Lower leg skin (tissue), 4 donors: ENCODE results near the gene NNT. TPM values are rescaled to one million over a fixed set of nuclear protein-coding genes. Genes with fewer than 3 reads are reported as not detected.
"Not testable (repeated sequence)": the region's sequence is repeated elsewhere in the genome, so short reads cannot be mapped to it uniquely, and the experiment has no call there.

ENCODE experiments used
- DNase-seq, 2 donors: peaks; one replicate each; pipeline ENCODE4 v3.0.0-alpha.2; 2019; ENCODE audit warnings: low spot score in 2 of 2
- H3K4me3 ChIP-seq: fragments of 200-600 bp; sonication (generic); 2 replicates; pipeline ENCODE4 v1.5.1; 2017; ENCODE audit warnings: mild to moderate bottlenecking, low read depth; ENCODE audit not compliant: poor library complexity, severe bottlenecking
- POLR2A ChIP-seq, 2 donors: fragments of 450-650 bp; IDR thresholded peaks; one replicate each; pipeline ENCODE4 v1.6.1; 2016 to 2017; ENCODE audit warnings: antibody characterized with exemption in 2 of 2, mild to moderate bottlenecking in 1 of 2, moderate library complexity in 1 of 2
- WGBS, 2 donors: methylation state at CpG; one replicate each; pipeline ENCODE4 v1.1.5; 2018; 5-methylcytosine and 5-hydroxymethylcytosine counted together
- intact Hi-C: fragments of 100-400 bp; cut with DNase I; formaldehyde crosslinking; loops from one replicate; pipeline ENCODE4 v1.15.0; 2023; ENCODE audit warnings: low total_unique reads
- total RNA-seq, 4 donors: library from RNA; depleted of rRNA; stranded (reverse); fragments of >200 nt; gene quantifications; one replicate each; pipeline ENCODE4 v1.1.0, GENCODE V29; 2016
- TF ChIP-seq, protein P1 (sequence below), 3 donors: fragments of 450-650 bp; IDR thresholded peaks; one replicate each; pipeline ENCODE4 v1.5.1; 2016; ENCODE audit warnings: antibody characterized with exemption in 3 of 3, mild to moderate bottlenecking in 3 of 3, moderate library complexity in 2 of 3

The NNT gene
- total RNA-seq, 4 donors from 2014 or later, result 24.2 to 34.2 (median 27.7) TPM

DNA sequence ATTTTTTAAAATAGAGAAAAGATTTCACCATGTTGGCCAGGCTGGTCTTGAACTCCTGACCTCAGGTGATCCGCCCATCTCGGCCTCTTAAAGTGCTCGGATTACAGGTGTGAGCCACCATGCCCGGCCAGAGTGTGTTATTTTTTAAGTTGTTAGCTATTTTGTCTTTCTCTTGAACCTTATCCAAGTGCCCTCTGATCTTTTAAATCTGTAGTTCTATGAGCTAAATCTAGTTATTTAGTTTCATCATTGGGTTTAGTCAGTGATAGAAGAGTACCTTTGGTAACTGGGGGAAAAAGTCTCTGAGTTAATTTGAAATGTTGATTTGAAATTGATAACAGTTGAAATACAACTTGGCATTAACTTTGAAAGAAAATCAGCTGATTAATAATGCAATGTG lies 88.3 kb downstream of the NNT start:
- intact Hi-C loops, result no loop called here
- no peak for DNase-seq
- H3K4me3 ChIP-seq, result no peak overlapping the region
- TF ChIP-seq, protein P1, sequence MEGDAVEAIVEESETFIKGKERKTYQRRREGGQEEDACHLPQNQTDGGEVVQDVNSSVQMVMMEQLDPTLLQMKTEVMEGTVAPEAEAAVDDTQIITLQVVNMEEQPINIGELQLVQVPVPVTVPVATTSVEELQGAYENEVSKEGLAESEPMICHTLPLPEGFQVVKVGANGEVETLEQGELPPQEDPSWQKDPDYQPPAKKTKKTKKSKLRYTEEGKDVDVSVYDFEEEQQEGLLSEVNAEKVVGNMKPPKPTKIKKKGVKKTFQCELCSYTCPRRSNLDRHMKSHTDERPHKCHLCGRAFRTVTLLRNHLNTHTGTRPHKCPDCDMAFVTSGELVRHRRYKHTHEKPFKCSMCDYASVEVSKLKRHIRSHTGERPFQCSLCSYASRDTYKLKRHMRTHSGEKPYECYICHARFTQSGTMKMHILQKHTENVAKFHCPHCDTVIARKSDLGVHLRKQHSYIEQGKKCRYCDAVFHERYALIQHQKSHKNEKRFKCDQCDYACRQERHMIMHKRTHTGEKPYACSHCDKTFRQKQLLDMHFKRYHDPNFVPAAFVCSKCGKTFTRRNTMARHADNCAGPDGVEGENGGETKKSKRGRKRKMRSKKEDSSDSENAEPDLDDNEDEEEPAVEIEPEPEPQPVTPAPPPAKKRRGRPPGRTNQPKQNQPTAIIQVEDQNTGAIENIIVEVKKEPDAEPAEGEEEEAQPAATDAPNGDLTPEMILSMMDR (IDR thresholded peaks at IDR 0.05), result no peak
- TF ChIP-seq POLR2A (IDR thresholded peaks at IDR 0.05), result no peak
- WGBS, 2 donors, result 93 to 94% methylated on average over 4 of the region's 4 CpGs

DNA sequence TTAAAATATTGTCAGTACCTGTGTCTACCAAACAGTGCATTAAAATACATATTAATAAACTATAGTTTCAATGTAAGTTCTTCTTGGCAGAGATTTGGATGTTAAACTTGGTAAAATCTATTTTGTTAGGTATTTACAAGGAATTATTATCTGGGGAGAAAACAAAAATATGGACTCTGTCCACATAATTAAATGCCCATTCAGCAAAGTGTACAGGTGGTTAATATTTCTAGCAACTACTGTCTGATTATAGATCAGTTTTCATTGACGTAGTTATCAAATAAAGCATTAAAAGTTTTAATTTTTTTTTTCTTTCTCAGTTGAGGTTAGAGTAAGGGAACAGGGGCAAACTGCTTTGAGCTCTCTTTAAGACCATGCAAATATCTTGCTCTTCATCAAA lies 88.9 kb downstream of the NNT start:
- DNase-seq, result no peak
- no peak overlapping the region for H3K4me3 ChIP-seq
- WGBS, 2 donors, result 95 to 98% methylated on average over 1 of the region's 1 CpG
- intact Hi-C loops, result no loop called here
- TF ChIP-seq, protein P1 (IDR thresholded peaks at IDR 0.05), result no peak
- TF ChIP-seq POLR2A (IDR thresholded peaks at IDR 0.05), result no peak

- intact Hi-C loops, result no loop called here
- TF ChIP-seq POLR2A (IDR thresholded peaks at IDR 0.05), result no peak
- TF ChIP-seq, protein P1 (IDR thresholded peaks at IDR 0.05), result no peak
- H3K4me3 ChIP-seq, result no peak overlapping the region
- DNase-seq, result no peak
Observed at GRCh38 chr5:43693411-43693810, 90.4 kb downstream of the NNT start.

GRCh38 chr5:43694027-43694426 lies 91.0 kb downstream of the NNT start:
- 97% methylated on average over 1 of the region's 1 CpG for WGBS, 2 donors
- no peak for TF ChIP-seq POLR2A (IDR thresholded peaks at IDR 0.05)
- TF ChIP-seq, protein P1 (IDR thresholded peaks at IDR 0.05), result no peak
- intact Hi-C loops, result no loop called here
- no peak overlapping the region for H3K4me3 ChIP-seq
- DNase-seq, result no peak

GRCh38 chr5:43696444-43696843 lies 93.5 kb downstream of the NNT start:
- DNase-seq, intact Hi-C loops: not testable (repeated sequence)
- 100% methylated on average over 2 of the region's 2 CpGs for WGBS, 2 donors

GRCh38 chr5:43699910-43700309 lies 96.9 kb downstream of the NNT start:
- WGBS, 2 donors, result 78 to 88% methylated on average over 1 of the region's 1 CpG
- TF ChIP-seq POLR2A (IDR thresholded peaks at IDR 0.05), result no peak
- TF ChIP-seq, protein P1 (IDR thresholded peaks at IDR 0.05), result no peak
- DNase-seq, result no peak
- no peak overlapping the region for H3K4me3 ChIP-seq
- intact Hi-C loops, result no loop called here

More at GRCh38 chr5:43696444-43696843, 93.5 kb downstream of the NNT start:
- not testable (repeated sequence) for H3K4me3 ChIP-seq
